NCI-H187 (cell line): Measurements from ENCODE around the gene PPARG.
A peak's percentile ranks its signal among the peaks of the same experiment; 100 is the strongest.

ENCODE experiments used
- DNase-seq, 2 experiments: peaks; one replicate each; lab custom pipeline; 2025; lab: John Stamatoyannopoulos, UW

PPARG gene

DNA sequence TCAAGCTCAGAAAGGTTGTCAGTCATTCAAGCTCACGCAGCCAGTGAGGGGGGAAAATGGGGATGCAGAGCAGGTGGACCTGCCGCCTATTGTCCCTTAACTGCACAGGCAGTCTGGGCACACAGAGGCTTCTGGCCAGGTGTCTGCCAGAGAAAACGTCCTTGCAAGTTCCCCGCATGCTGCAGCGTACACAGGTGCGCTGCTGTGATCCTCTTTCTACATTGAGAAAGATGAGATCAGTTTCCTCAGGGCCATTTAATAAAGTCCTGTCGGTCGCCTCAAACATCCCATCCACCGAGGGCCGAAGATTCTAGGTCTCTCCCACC, 195.0 kb downstream of the PPARG start:
- DNase-seq, result peak in 1 of 2 experiments; percentile 61
